Raji (cell line): ENCODE data around the gene ETS2.

Experiments
- POLR2A ChIP-seq: IDR thresholded peaks from 2 replicates; pipeline ENCODE4 v1.6.1; 2011; ENCODE audit warnings: low read depth, low read length, control low read depth; ENCODE audit not compliant: insufficient read depth

ETS2 gene

DNA sequence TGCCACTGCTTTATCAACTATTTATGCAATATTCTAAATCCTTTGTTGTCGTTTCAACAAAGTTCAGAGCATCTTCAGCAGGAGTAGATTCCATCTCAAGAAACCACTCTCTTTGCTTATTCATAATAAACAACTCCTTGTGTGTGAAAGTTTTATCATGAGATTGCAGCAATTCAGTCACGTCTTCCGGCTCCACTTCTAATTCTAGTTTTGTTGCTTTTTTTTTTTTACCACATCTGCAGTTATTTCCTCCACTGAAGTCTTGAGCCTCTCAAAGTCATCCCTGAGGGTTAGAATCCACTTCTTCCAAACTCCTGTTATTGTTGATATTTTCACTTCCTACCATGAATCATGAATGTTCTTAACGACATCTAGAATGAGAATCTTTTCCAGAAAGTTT, 14.8 kb upstream of the ETS2 start:
- no peak for TF ChIP-seq POLR2A

DNA sequence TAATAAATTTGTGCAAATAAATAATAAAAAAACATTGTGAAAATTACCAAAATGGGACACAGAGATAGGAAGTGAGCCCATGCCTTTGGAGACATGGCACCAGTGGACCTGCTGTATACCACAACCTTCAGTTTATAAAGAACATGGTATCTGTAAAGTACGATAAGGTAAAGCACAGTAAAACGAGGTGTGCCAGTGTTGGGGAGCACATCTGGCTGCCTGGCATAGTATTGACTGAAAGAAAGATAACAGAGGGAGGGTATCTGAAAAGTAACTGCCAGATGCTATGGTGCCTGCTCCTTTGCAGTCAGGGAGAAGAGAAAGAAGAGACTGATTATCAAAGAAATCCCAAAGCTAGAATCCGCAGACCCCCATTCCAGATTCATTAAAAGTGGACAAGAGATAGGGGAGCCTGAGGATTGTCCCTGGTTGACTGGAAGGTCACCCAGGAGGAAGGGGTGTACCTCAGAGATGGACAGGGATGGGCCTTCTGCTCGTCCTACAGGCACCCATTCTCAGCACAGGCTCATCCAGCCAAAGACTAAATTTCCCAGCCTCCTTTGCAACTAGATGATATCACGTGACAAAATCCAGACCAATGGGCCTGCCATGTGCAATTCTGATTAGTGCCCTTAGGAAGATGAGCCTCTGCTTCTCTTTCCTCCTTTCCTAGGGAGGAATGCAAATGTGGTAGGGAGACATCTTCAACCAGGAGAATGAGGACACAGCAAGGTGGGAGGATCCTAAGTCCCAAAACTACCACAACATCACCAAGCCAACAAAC, 12.9 kb upstream of the ETS2 start:
- no peak for TF ChIP-seq POLR2A

DNA sequence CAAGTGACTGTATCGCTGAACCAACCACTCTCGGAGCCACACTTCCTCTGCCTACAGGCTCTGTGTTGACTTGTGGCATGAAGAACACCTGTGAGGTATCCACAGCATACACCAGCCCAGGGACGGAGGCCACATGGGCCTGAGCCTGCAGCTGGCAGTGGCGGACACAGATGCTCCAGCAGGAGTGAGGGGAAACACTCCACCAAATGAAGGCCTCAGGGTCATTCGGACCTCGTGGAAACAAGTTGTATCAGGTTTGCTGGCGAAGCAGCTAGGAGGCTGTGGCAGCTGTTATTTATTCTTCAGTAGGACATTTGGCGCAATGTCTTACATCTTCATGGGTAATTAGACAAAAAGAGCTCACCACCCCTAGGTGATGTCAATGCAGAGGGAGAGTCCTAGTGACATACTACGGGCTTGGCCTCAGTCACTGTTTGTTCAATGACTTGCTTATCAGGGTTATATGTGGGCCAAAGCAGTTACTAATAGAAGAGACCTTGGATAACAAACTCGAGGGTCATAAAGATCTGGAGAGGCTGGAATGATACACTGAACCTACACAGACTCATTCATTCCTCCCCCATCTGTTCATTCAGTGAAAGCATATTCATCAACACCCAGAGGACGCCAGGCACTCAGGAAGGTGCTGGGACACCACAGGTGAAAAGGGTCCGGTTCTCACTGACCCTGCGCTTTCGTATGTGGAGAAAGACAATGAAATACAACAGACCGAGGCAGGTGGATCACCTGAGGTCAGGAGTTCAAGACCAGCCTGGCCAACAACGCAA, 11.6 kb upstream of the ETS2 start:
- no peak for TF ChIP-seq POLR2A

DNA sequence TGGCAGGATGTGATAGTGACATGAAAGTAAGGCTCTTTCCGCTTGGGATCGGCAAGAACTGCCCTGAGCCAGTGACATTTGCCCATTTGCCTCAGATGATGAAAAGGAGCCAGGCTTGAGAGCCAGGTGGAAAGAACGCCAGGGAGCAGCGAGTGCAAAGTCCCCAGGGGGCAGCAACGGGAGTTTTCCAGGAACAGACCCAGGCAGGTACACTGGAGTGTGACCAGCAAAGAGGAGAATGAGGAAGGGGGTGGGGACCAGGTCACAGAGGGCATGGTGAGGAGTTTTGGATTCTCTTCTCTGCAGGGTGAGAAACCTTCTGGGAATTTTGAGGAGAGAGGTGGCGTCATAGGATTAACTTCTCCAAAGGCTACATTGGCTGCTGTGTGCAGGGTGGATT, 10.8 kb upstream of the ETS2 start:
- no peak for TF ChIP-seq POLR2A

DNA sequence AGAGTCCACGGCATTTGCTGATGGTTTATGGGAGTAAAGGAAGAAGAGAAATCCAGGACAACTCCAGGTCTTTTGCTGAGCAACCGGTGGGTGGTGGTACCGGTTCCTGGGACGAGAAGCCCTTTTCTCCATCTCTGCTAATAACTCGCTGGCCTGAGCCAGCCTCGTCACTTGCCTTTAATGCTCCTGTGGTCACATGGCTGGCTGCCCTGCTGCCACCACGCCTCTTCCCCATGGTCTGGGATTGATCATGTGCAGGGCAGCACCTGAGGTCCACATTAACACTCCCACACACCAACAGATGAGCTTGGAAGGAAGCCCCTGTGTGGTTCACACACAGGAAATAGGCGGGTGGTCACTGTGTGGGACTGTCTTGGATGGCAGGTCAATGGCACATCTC, 10.3 kb upstream of the ETS2 start:
- no peak for TF ChIP-seq POLR2A

DNA sequence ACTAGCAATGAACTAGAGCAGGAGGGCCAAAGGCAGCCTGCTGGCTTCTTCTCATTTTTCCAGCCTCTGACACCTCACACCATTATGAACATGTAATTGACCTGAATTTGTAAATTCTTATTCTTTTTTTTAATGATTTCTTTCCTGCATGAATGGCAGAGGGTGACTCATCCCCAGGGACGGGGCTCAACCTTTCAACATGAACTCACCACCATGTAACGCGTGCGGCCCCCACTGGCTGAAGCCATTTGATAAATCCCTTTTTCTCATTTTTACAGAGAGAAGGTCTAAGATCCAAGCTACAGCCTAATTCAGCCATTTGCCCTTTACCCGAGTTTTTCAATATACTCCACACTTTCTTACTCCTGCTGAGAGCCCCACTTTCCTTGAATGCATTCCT, 9.3 kb upstream of the ETS2 start:
- no peak for TF ChIP-seq POLR2A

DNA sequence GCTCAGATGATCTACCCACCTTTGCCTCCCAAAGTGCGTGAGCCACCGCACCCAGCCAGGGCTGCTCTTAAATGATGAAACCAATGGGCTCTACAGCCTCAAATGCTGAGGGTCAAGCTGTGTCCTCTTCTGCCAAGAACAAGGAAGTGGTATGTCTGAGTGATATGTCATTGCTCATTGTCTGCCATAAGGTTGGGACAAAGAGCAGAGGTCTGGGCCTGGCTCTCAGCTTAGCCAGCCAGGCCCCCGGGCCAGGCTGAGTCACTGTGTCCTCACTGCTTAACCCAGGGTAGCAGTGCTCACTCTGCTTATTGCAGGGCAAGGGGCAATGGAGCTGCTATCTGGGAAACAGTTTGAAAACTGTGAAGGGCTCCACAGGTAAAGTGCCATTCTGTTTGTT, 8.3 kb upstream of the ETS2 start:
- no peak for TF ChIP-seq POLR2A

DNA sequence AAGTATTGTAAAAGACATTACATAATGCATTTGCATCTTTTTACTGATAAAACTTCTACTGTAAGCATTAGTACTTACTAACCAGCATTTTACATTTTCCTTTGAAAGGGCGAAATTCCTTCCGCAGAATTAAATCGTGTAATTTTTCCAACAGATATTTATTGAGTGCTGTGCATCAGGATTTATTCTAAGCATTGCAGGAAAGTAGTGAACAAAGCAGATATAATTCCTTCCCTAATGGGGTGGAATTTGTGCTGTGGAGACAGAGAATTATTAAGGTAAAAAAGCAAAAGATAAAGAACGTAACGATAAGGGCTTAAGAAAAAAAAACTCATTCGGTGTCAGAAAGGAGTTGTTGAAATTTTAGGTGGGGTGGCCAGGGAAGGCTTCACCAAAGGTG, 7.6 kb upstream of the ETS2 start:
- TF ChIP-seq POLR2A, result no peak

DNA sequence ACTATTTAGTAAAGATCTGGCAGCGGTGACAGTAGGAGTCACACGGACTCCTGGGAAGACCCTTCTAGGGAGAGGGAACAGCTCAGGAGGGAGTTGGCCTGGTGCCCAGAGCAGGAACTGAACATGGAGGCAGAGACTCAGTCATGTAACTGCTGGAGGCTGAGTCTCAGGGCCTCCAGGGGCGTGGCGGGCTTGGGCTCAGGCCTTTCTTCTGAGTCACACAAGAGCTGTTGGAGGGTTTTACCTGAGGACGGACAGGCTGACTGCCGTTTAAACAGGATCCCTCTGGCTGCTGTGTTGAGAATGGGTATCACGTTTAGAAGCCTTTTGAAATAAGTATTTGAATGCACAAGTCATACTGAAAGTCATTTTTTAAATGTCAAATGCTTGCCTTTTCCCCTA, 7.2 kb upstream of the ETS2 start:
- no peak for TF ChIP-seq POLR2A

DNA sequence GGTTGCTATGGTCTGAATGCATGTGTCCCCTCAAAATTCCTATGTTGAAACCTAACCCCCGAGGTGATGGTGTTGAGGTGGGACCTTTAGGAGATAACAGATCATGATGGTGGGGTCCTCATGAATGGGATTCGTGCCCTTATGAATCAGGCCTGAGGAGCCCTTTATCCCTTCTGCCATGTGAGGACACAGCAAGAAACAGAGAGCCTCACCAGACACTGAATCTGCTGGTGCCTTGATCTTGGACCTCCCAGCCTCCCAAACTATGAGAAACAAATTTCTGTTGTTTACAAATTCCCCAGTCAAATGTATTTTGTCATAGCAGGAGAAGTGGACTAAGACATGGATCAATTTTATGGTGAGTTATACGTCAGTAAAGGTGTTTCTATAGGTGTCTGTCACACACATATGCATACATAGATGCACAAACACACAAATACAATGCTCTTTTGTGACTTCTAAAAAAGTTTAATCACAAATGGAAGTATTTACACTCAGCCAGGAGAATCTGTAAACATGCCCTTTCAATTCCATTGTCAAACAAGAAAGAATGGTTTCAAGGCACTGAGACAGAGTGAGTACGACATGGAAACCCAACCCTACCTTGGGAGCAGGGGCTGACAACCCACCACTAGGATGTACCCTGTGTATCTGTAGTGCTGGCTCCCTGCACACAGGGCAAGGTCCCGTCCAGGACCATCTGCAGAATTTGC, 5.5 kb upstream of the ETS2 start:
- TF ChIP-seq POLR2A, result no peak

DNA sequence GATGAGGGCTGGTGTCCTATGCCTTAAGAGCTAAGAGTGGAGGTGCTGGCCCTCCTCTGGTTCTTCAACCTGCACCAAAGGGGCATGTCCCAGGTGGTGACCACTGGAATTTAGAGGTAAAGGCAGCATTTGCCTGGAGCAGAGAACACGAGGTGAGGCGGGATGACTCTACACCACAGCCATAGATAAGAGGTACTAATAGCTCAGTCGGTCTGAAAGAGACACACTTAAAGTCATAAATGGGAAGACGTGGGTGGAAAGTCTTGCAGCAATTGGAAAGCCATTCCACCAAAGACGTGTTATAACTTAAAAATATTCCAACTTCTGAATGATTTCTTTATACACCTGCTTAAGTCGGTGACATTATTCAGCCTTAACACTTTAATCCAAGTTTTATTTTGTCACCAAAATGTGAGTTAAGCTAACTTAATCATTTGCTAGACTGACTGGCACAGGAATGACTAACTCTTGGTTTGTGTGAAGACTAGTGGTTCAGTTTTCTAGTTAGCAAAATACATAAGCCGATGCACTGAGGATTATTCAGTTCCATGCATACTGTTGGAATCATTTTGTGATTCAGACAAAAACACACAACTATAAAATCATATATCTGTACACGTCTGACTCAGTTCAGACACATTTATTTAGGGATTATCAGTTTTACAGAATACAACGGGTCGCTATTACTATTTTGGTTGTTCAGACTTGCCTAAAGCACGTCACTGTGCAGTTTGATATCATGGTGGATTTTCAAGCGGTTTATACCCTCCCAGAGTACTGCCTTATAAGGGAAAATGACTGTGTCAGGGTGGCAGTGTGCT, 4.6 kb upstream of the ETS2 start:
- TF ChIP-seq POLR2A, result no peak

DNA sequence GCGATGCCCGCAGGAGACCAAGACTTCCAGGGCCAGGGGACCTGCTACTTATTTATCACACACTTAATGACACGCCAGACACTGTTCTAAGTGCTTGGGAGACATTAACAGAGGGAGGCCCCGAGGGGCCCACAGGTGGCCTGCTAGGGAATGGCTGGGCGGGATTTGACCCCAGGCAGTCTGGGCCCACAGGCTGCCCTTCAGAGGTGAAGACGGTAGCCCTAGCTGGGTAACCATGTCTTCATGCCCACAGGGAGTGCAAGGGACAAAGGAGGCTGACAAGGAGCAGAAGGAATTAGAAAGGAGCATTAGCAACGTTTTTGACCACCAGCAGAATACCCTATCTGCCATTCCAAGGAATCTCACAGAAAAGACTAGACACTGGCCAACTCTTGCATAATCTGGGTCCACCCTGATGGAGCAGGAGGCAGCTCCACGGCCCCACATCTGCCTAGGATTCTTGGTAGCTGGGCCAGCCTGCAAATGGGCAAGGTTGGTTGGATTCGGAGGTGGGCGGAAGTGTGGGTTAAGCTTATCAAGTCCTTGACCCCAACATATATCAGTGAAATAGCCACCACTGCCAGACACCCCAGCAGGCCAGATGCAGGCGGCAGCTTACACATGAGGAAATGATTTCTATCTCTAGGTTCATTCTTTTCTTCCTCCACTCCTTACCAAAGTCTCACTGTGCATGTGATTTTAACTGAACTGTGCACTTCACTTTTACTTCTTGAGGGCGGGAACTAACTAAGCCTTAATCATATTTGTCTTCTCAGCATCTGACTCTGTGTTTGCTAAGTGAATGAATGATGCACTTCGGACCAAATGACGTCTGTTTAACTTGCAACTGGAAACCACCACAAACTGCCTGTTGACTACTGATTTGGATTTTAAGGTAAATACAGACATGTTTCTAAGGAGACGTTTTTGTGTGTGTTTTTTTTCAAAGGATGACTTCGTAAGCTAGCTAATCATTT, 3.4 kb upstream of the ETS2 start:
- no peak for TF ChIP-seq POLR2A

DNA sequence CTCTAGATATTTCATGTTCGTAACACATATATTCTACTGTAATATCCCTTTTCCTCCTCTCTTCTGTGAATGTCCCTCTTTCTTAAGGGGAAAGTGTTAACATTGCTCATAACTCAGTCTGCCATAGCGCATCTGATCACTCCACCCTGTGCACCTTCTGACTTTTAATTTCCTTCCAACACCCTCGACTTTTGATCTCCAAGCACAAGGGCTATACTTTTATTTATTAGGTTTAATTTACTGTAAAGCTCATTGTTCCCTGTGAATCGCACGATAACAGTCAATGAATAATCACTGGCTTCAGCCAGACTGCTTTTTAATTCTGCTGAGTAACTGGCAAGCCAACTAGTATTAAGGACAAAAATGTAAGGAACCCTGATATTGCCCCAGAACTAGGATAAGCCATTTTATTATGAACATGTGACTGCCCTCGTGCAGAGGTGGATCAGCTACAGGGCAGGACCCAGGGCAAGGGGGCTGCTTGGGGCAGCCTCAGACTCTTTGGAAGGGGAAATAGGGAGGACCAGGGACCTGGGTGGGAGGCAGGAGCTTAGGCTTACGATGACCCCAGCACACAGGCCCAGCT, 2.6 kb upstream of the ETS2 start:
- TF ChIP-seq POLR2A, result no peak
